Measurements from ENCODE around the gene MAGEA2.
"Not testable (repeated sequence)": the region's sequence is repeated elsewhere in the genome, so short reads cannot be mapped to it uniquely, and the experiment has no call there.

Gene MAGEA2

GRCh38 chrX:152753686-152754650 is at the start of gene MAGEA2:
TSS of gene MAGEA2 (minus strand) at chrX:152753842. CDS start at chrX:152751363, 2,479 bp downstream.
- DNase-seq, result not testable (repeated sequence)

- no peak for DNase-seq
These were observed 45.3 kb upstream of the MAGEA2 start for GRCh38 chrX:152798945-152799344.

- not testable (repeated sequence) for DNase-seq
These were observed 33.4 kb upstream of the MAGEA2 start for GRCh38 chrX:152787062-152787461.

GRCh38 chrX:152769549-152770289 is 16.1 kb upstream of the MAGEA2 start, which contains the start of gene MAGEA6:
TSS of gene MAGEA6 (minus strand) at chrX:152769689. CDS start at chrX:152767650, 2,039 bp downstream.
- DNase-seq, result not testable (repeated sequence)

- DNase-seq, result not testable (repeated sequence)
These were observed 12.9 kb upstream of the MAGEA2 start for GRCh38 chrX:152766562-152766961.

- DNase-seq, result not testable (repeated sequence)
These were observed 7.9 kb upstream of the MAGEA2 start for GRCh38 chrX:152761582-152761981.

- not testable (repeated sequence) for DNase-seq
These were observed 5.9 kb upstream of the MAGEA2 start for GRCh38 chrX:152759544-152759943.

GRCh38 chrX:152758918-152759317 is 5.3 kb upstream of the MAGEA2 start, which contains the start of gene CSAG3:
TSS of gene CSAG3 (plus strand) at chrX:152759218.
- not testable (repeated sequence) for DNase-seq

- DNase-seq, result not testable (repeated sequence)
These were observed 1.2 kb upstream of the MAGEA2 start for GRCh38 chrX:152754871-152755270.

- DNase-seq, result no peak
These were observed 15.1 kb downstream of the MAGEA2 start for GRCh38 chrX:152738560-152738959.

- not testable (repeated sequence) for DNase-seq
These were observed 17.1 kb downstream of the MAGEA2 start for GRCh38 chrX:152736528-152736927.

GRCh38 chrX:152735860-152736511 is 17.7 kb downstream of the MAGEA2 start:
- DNase-seq, result no peak

GRCh38 chrX:152735101-152735500 is 18.5 kb downstream of the MAGEA2 start:
- no peak for DNase-seq

GRCh38 chrX:152734143-152734858 is 19.3 kb downstream of the MAGEA2 start:
- DNase-seq, result not testable (repeated sequence)

GRCh38 chrX:152733261-152733975 is 20.2 kb downstream of the MAGEA2 start, which contains the start of the genes CSAG1 and MAGEA12:
TSS of gene CSAG1 (minus strand) at chrX:152733721. CDS start at chrX:152732460, 1,261 bp downstream.
TSS of gene MAGEA12 (plus strand) at chrX:152733757. CDS start at chrX:152736162, 2,405 bp downstream.
- no peak for DNase-seq

- DNase-seq, result no peak
These were observed 28.2 kb downstream of the MAGEA2 start for GRCh38 chrX:152725409-152725808.

- DNase-seq, result not testable (repeated sequence)
These were observed 39.5 kb downstream of the MAGEA2 start, which contains the start of gene MAGEA2B for GRCh38 chrX:152713815-152714787. TSS of gene MAGEA2B (plus strand) at chrX:152714628. CDS start at chrX:152717107, 2,479 bp downstream.

GRCh38 chrX:152713195-152713594 is 40.4 kb downstream of the MAGEA2 start:
- not testable (repeated sequence) for DNase-seq

GRCh38 chrX:152709173-152709572 is 44.5 kb downstream of the MAGEA2 start, which contains the start of gene CSAG2:
TSS of gene CSAG2 (minus strand) at chrX:152709273. CDS start at chrX:152709112, 161 bp downstream.
- not testable (repeated sequence) for DNase-seq
